Stimulated activated CD4-positive, alpha-beta T cell treated with anti-CD3 and anti-CD28 coated beads, Interleukin-2, amount 100 ng/mL, for 24 hours (primary cell): Measurements from ENCODE around the gene SLC19A1.
A peak's percentile ranks its signal among the peaks of the same experiment; 100 is the strongest.

ENCODE experiments used
- DNase-seq, 2 donors: peaks; one replicate each; pipeline ENCODE4 v3.0.0-alpha.2; 2020

Gene SLC19A1

DNA sequence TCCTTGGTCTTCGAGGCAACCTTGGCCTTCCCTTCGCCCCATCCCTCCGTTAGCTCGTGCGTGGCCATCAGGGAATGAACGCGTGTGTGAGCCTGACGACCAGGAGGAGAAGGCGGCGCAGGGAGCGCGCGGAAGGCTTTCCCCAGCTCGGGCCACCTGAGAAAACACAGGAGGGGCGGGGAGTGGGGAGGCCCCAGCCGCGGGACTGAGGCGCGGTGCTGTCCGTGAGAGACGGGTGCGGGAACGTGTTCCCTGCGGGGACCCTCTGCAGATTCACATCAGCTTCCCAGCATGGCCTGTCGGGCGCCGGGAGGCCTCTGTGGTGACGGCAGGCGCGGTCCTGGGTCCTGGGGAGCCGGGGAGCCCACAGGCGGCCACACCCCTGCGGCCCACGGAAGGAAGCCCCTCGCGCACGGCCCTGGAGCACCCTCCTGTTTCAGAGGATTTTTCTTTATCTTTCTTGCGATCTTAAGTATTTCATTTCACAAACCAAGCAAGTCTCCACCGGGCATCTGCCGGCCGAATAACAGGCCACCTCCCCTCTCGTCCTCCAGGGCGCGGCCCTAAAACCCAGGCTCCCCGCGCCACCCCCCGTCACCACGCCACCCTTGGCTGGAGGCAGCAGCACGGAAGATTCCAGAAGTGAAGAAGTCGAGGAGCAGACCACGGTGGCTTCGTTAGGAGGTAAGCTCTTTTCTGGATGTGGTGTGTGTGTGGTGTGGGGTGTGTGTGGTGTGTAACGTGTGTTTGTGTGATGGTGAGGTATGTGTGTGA is 66.3 kb downstream of the SLC19A1 start:
- no peak for DNase-seq

DNA sequence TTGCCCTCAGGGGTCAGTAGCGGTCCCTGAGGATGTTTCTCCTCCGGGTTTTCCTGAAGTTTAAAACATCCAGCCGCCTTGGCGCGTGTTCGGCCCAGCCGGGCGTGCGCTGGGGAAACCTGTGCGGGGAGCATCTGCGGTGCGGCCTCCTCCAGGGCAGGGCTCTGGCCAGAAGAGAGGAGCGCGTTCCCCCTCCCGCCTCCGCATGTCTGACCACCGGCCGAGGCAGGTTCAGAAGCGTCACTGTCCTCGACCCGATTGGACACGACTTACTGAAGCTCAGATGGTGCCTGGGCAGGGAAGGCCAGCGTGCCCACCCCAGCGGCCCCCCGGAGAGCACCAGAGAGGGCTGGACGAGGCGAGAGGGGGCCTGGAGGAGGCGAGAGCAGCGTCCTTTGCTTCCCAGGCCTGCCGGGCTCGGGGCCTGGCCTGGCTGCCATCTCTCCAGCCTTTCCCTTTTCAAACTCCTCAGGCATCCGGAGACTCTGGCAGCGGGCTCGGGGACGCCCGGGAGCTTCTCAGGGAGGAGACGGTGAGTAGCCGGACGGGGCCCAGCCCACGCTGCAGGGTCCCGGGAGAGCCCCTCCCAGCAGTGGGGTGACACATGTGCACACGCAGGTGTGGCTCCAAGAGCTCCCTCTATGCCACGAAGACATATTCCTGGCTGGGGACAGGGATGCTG is 67.1 kb downstream of the SLC19A1 start:
- no peak for DNase-seq

DNA sequence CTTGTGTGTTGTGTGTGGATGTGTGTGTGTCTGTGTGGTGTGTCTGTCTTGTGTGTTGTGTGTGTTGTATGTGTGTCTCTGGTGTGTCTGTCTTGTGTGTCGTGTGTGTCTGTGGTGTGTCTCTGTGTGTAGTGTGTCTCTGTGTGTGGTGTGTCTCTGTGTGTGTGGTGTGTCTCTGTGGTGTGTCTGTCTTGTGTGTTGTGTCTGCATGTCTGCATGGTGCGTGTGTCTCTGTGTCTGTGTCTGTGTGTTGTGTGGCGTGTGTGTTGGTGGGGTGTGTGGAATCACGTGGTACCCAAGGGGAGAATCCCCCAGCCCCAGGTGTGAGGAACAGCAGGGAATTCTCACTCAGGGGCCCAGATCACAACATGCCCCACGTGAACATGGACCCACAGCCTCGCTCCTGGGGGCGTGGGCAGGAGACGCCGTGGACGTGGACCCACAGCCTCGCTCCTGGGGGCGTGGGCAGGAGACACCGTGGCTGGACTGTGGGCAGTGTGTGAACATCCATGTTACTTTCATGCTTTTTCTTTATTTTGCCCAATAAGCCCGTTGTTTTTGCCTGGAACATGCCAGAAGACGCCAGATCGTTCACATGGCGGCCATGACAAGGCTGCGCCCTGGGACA is 67.8 kb downstream of the SLC19A1 start:
- no peak for DNase-seq

DNA sequence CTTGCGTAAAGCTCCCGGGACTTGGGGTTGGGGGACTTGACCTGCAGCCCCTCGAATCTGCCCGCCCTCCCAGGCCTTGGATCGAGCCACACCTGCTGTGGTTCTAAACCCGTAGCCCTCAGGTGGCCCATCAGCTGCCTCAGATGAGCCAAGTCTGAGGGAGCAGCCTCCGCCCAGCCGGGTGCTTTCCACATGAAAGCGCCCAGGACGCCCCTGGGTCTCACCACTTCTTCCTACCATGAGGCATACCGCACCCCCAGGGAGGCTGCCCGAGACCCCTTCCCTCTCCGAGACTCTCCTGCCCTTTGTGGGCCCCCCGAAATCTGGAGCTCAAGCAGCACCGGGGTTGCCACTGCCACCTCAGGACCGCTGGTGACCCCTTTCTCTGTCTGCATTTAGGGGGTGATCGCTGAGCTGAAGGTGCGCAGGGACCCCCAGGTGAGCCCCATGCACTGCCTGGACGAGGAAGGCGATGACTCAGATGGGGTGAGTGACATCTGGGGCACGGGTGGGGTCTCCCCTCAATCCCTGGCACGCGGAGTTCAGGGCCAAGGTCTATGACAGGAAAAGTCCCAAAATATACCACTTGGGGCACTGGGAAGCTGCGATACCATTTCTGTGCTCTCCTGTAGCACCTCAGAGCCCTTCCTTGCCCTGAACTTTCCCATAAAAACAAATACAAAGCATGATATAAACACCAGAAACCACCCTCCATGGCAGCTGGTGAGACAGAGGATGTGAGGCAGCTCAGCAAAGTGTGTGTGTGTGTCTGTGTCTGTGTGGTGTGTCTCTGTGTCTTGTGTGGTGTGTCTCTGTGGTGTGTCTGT is 68.5 kb downstream of the SLC19A1 start:
- DNase-seq: no peak

DNA sequence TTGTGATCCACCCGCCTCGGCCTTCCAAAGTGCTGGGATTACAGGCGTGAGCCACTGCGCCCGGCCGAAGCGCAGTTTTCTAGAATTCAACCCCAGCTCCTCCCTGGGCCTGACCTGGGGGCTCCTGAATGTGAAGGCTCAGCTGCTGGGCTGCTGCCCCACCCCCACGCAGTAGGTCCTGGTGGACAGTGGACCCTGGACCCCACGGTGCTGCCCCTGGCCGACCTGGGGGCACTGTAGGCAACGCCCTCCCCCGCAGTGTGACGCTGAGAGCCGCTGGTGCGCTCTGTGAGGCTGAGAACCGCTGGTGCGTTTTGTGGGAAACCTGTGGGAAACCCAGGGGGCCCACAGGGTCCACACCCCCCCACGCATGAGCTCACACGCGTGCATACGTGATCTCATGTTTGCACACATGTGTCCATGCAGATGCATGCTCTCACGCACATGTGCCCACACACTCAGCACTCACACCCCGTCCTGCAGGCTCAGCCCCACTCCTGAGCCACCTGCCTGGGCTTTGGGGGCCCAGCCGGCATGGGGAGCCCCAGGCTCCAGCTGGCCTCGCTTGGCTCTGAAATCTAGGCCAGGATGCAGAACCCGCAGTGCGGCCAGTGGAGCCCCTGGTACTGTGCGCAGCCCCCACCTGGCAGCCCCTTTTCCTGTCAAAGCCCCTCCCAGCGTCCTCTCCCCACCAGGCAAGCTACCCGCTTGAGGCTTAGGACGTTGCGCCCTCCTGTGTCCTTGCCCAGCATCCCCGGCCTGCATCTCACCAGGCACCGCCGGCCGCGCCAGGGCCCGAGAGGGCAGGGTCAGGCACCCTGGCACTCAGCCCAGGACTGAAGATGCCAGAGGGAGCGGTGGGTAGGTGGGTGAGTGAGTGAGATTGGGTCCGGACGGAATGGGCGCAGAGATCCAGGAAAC is 69.5 kb downstream of the SLC19A1 start:
- DNase-seq: no peak

DNA sequence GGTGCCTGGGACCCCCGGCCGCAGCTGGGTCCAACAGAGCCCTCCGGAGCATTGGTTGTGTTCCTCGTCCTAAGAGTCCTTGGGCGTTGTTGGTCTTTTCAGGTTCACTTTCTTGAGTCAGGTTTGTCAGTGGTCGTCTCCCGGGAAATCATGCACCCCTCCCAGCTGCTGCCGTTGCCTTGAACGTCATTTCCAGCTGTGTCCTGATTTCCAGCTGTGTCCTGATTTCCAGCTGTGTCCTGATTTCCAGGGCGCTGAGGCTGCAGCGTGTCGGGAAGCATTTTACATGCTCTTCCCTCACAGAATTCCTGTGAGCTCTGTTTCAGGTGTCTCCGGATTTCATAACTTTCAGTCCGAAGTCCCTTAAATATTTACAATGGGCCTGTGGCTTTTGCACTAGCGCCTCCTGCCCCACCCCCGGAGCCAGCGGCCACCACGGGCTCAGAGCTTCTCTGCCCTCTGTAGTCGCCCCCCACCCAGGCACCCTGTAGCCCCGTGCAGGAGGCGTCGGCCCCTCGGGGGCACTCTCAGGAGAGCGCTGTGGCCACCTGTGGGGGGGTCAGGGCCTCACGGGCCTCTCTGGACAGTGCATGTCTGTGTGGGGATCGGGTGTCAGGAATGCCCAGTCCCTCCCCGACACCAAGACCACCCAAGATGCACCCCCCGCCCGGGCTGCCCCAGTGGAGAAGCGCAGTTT is 70.6 kb downstream of the SLC19A1 start:
- DNase-seq: no peak

DNA sequence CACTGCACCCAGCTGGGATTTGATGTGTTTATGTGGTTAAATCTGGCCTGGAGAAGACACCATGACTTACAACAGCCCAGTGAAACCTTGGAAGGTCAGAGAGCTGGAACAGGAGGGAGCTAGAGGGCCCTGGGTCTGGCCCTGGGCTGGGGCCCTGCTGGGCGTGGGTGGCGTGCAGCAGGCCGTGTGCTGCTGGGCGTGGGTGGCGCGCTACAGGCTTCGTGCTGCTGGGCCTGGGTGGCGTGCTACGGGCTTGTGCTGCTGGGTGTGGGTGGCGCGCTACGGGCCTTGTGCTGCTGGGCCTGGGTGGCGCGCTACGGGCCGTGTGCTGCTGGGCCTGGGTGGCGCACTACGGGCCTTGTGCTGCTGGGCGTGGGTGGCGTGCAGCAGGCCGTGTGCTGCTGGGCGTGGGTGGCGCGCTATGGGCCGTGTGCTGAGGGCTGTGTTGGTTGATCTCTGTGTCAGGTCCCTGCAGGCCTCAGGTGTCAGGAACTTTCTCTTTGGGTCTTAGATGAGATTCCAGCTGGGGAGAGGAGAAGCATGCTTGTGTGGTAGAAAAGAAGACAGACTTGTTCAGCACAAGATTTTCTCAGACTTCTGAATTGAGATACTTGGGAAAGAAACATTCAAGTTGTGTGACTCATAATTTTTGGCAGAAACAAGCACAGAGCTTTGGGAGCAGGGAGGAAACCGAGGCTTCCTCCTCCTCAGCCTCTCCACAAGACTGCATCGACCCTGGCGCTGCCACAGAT is 71.3 kb downstream of the SLC19A1 start:
- peak; percentile 46 to 53 for DNase-seq

DNA sequence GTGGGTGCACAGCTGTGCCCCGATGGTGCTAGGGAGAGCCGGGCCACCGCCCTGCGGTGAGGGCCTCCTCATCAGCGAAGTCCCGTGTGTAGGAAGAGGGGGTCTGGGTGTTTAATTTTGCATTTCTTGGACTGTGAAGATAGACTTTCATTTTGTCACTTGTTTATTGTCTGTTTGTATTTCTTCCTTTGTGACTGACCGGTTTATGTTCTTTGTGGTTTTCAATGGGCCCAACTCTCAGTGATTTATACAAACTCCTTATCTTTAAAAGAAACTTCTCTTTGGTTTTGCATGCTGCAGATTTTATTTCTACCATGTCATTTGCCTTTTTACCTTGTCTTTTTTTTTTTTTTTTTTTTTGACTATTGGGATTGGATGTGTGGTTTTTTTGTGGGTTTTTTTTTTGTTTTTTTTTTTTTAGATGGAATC is 72.1 kb downstream of the SLC19A1 start:
- no peak for DNase-seq

DNA sequence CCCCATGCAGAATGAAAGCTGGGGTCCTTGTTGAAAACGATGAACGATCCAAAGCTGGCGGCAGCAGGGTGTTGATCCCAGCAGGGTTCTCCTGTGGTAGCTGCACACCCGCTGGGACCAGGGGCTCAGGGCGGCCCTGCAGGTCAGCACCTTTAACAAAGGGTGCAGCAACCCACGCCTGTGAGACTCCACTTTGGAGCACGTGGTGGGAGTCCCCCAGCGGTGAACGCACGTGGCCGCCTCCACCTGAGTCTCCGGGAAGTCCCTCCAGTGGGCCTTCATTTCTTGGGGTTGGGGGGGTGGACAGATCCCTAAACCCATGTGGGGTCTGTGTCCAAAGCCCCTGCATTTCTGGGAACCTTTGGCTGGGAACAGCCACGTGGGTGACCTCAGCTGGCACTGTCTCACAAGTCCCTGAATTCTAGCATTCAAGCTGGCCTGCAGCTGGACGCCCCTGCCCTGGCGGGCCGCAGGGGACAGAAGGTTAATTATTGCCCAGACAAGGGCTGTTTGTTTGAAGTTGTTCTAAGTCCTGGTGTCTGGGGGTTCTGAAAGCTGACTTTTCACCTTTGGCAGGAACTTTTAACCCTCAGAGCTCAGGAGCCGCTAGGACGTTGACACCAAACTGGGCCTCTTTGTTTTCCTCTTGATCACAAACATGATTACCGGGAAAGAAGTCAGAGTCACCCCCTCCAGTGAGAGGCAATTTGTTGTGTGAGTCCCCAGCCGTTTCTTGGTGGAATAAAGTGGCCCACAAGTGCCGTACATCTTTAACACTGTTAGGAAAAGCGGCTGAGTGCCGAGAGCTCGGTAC is 72.8 kb downstream of the SLC19A1 start:
- no peak for DNase-seq

DNA sequence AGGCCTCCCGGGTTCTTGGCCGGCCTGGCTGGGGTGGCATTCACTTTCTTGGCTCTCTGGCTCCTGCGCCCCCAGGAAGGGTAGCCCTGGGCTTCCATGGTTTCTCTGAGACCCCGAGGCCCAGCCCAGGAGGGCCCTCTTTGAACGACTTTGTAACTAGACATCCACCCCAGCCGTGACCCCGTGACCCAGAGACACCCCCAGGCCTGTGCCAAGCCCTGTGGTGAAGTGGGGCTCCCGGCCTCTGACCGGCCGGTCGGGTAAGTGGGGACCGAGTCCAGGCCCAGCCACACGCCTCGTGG is 73.3 kb downstream of the SLC19A1 start:
- no peak for DNase-seq

DNA sequence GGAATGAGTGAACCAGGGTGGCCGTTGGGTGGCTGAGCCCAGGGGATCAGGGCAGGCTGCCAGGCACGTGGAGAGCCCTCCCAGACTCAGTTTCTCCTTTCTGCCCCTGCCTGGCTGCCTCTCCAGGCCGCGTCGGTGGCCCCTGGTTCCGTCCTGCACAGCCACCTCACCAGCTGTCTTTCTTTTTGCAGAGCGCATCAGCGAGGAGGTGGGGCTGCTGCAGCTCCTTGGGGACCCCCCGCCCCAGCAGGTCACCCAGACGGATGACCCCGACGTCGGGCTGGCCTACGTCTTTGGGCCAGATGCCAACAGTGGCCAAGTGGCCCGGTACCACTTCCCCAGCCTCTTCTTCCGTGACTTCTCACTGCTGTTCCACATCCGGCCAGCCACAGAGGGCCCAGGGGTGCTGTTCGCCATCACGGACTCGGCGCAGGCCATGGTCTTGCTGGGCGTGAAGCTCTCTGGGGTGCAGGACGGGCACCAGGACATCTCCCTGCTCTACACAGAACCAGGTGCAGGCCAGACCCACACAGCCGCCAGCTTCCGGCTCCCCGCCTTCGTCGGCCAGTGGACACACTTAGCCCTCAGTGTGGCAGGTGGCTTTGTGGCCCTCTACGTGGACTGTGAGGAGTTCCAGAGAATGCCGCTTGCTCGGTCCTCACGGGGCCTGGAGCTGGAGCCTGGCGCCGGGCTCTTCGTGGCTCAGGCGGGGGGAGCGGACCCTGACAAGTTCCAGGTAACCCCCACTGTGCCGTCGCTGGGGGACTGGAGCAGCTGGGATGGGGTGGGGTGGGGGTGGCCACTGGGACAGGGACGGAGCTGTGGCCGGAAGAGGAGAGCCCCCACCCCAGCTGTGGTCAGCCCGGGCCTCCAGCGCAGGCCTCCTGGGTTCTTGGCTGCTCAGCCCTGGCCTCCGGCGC is 73.9 kb downstream of the SLC19A1 start:
- no peak for DNase-seq

DNA sequence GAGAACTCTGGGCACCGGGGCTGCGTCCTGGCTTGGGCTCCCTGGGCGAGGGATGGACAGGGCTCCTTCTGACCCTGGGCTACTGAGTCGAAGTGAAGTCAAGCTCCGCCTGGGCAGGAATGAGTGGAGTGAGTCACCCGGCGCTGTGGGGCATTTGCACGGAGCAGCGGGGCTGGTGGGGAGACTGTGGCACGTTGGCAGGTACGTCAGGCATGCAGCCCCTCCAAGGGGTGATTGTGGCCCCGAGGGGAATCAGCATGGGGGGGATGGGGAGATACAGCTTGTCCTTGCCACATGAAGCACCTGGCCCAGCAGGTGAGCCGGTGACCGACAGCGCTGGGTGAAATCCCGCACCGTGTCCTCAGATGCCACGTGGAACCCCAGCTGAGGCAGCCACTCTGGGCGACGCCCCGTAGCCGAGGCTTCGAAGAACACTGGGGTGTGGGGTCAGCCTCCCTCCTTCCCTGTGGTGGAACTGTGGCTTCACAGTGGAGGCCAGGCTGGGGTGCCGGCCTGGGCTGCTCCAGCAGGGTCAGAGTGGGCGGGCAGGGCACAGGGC is 74.9 kb downstream of the SLC19A1 start:
- no peak for DNase-seq

DNA sequence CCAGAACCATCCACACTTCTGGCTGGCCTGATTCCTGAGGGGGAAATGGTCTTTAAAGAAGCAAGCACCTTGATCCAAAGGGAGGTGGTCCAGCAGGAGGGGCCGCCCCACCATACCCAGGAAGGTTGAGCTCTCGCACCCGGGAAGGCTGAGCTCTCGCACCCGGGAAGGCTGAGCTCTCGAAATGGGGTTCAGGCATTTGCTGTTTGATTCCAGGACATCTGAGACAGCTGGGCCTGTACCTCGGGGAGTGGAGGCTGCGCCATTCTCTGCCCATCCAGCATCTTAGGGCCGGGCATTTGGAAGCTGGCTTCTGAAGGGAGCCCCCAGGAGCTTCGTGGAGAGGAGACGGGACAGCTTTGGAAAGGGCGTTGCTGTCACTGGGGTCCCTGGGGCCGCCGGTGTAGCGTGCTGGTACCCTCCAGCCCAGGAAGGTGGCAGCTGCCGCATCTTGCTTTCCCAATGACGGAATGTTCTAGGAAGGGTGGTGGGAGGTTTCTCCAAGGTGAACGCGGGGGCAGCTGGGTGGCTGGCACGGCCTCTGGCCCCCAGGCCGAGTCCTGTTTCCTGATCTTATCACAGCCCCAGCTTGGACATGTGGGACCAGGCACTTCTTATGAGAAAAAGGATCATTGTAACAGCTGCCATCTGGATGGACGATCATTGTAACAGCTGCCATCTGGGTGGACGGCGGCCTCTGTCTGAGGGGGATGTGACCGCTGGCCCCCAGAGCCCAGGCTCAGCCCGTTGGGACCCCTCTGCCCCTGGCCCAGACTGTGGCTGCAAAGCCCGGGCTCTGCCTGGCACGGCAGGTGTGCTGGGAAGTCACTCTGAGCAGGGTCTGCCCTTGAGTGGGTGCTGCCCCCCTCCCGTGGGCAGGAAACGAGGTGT is 75.7 kb downstream of the SLC19A1 start:
- no peak for DNase-seq

DNA sequence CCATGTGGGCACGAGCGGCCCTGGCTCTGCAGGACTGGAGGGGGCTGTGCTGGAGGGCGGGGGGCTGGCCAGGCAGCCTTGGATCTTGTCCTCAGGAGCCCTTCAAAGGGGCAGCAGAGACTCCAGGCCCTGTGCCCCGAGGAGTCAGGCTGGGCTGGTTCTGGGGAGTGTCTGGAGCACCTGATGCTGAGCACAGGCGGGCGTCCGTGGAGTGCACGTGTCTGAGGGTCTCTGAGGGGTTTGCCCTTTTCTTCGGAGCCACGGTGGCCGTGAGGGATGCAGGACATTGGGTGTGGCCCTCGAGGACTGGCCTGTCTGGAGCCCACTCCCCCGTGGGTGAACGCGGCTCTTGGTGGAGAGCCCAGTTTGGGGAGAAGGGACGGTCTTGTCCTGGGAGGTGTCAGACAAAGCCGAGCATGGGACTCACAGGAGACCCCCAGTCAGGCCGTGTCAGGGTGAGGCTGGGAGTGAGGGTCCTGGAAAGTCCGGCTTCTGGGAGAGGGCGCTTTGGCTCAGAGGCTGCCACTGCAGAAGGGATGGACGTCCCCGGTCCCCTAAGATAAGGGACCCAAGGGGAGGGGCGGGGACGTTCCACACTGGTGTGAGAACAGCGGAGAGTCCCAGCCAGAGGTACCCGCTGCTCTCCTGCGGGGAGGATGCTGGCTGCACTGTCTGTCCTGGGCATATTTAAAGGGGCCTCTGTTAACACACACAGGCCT is 76.5 kb downstream of the SLC19A1 start:
- no peak for DNase-seq

DNA sequence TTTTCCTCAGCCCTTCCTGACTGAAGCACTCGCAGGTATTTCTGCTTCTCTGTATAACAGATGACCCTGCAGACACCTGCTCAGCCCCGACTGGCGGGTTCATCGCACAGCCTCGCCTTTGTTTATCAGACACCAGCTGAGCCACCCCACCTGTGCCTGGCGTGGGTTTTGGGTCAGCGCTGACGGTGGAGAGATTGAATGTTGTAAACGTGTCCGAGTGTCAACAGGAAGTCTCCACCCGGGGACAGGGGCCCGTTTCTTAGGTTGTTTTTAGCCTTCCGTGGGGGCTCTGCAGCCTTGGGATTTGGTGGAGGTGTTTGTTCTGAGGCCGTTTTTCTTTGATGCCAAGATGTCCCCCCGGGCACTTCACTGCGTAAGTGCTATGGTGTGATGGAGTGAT is 77.1 kb downstream of the SLC19A1 start:
- DNase-seq: no peak

DNA sequence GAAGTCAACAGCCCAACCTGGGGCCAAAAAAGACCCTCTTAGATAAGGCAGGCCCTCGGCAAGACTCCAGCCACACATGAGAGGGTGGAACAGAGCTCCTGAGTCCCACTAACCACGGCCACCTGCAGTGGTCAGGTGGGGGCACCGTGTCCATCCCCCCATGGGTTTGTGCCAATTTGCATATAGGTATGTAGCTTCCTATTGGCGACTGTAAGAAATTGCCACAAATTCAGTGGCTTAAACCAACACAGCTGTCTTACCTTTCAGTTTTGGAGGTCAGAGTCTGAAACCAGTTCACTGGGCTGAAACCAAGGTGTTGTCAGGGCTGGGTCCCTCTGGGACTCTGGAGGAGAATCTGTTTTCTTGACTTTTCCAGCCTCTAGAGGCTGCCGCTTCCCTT is 77.9 kb downstream of the SLC19A1 start:
- DNase-seq: no peak

DNA sequence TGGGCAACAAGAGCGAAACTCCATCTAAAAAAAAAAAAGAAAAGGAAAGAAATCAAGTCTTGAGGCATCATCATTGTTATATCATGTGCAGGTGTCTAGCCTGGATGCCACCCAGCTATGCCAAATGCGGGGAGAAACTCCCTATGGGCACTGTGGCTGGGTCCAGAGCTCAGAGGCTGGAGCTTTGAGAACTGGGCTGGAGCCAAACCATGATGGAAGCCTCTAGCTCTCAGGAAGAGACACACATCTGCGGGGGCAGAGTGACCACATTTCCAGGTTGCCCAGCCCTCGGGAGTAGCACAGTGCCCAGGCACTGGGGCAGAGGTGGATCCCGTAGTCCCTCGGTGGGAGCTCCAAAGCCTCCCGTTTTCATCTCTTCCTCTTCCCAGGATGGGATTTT is 78.4 kb downstream of the SLC19A1 start:
- DNase-seq: no peak
